ENCODE measurements around the gene FOLH1. TPM values are rescaled to one million over a fixed set of nuclear protein-coding genes. Genes with fewer than 3 reads are reported as not detected.
"Not testable (repeated sequence)": the region's sequence is repeated elsewhere in the genome, so short reads cannot be mapped to it uniquely, and the experiment has no call there.

FOLH1 gene
- total and polyA plus RNA-seq, 2 of the 13 experiments (the other 11 are each of a cell fraction or from before 2014, with no cell fraction given): not detected

GRCh38 chr11:49249363-49249762, 41.0 kb upstream of the FOLH1 start:
- CTCF ChIA-PET (ENCODE audit: low intra/inter-chr PET ratio, low total read pairs); H3K79me2 ChIP-seq (ENCODE audit: insufficient read depth, low read length); H4K20me1 ChIP-seq (ENCODE audit: insufficient read depth, low read length); H2AFZ ChIP-seq (ENCODE audit: low read length); ATAC-seq; H3K36me3 ChIP-seq (replicated peaks in 1 of 2; ENCODE audit: control insufficient read depth in 1 of 2, insufficient read depth in 2 of 2, low read length in 2 of 2); POLR2A ChIA-PET; DNase-seq (ENCODE audit: low spot score); FAIRE-seq; H3K9me3 ChIP-seq (ENCODE audit: low read length); H3K9ac ChIP-seq (ENCODE audit: insufficient read depth, low read depth, low read length); BruUV-seq (replicated peaks); intact Hi-C loops (cut with micrococcal nuclease; ENCODE audit: unreplicated experiment); H3K4me3 ChIP-seq (replicated peaks in 1 of 3; ENCODE audit: insufficient read depth in 1 of 3, low read depth in 2 of 3, low read length in 3 of 3); H3K4me2 ChIP-seq (ENCODE audit: low read depth, low read length); H3K27me3 ChIP-seq (ENCODE audit: control insufficient read depth in 1 of 2, insufficient read depth in 2 of 2, low read length in 2 of 2); in situ Hi-C loops (cut with HindIII; ENCODE audit: extremely low pct_ligation_motif_present, low pct_unique_long_range_greater_than_20kb); H3K27ac ChIP-seq (ENCODE audit: extremely low read length, insufficient read depth, low read length); H3K4me1 ChIP-seq (ENCODE audit: insufficient read depth, low read length): not testable (repeated sequence)
- 31% methylated on average over 3 of the region's 3 CpGs for WGBS (ENCODE audit: low lambda C conversion rate)

GRCh38 chr11:49233685-49234084, 25.3 kb upstream of the FOLH1 start:
- DNase-seq (ENCODE audit: low spot score) (peak; percentile 32), FAIRE-seq (peak; percentile 30), ATAC-seq (peak; percentile 68)
- POLR2A ChIA-PET; BruUV-seq (replicated peaks); H3K9me3 ChIP-seq (ENCODE audit: low read length); H3K79me2 ChIP-seq (ENCODE audit: insufficient read depth, low read length); H3K36me3 ChIP-seq (replicated peaks in 1 of 2; ENCODE audit: control insufficient read depth in 1 of 2, insufficient read depth in 2 of 2, low read length in 2 of 2); in situ Hi-C loops (cut with HindIII; ENCODE audit: extremely low pct_ligation_motif_present, low pct_unique_long_range_greater_than_20kb); H4K20me1 ChIP-seq (ENCODE audit: insufficient read depth, low read length); H2AFZ ChIP-seq (ENCODE audit: low read length); CTCF ChIA-PET (ENCODE audit: low intra/inter-chr PET ratio, low total read pairs); H3K9ac ChIP-seq (ENCODE audit: insufficient read depth, low read depth, low read length); H3K27me3 ChIP-seq (ENCODE audit: control insufficient read depth in 1 of 2, insufficient read depth in 2 of 2, low read length in 2 of 2); H3K27ac ChIP-seq (ENCODE audit: extremely low read length, insufficient read depth, low read length); H3K4me3 ChIP-seq (replicated peaks in 1 of 3; ENCODE audit: insufficient read depth in 1 of 3, low read depth in 2 of 3, low read length in 3 of 3); intact Hi-C loops (cut with micrococcal nuclease; ENCODE audit: unreplicated experiment); TF ChIP-seq GABPA (IDR thresholded peaks at IDR 0.05; ENCODE audit: low read depth, low read length); HNF4G (CRISPR knock-in tag; IDR thresholded peaks at IDR 0.05; ENCODE audit: borderline replicate concordance, low read depth); CREB1 (IDR thresholded peaks at IDR 0.05): not testable (repeated sequence)
- Histone ChIP-seq H3K4me1 (ENCODE audit: insufficient read depth, low read length) (peaks cover 11% of the 10 kb centered on the region; the same call in 1 of the 2 replicates), H3K4me2 (ENCODE audit: low read depth, low read length) (0 out of 2 replicates have a peak overlapping the region, but pooled peaks have one; percentile 2)
- WGBS (ENCODE audit: low lambda C conversion rate): 0% methylated on average over 4 of the region's 4 CpGs
- TF ChIP-seq ATF1 (CRISPR knock-in tag; IDR thresholded peaks at IDR 0.05): peak; percentile 59; the same call in 1 of the 2 replicates
- TF ChIP-seq GABPB1 (CRISPR knock-in tag; IDR thresholded peaks at IDR 0.05): peak; percentile 61
- TF ChIP-seq FOSL2 (CRISPR knock-in tag; IDR thresholded peaks at IDR 0.05): peak; percentile 43; the same call in 1 of the 2 replicates
- peak; percentile 78; the same call in 1 of the 2 replicates for TF ChIP-seq GABPA (CRISPR knock-in tag; IDR thresholded peaks at IDR 0.05; ENCODE audit: low read depth)
- peak; percentile 85 for TF ChIP-seq ZBTB21 (CRISPR knock-in tag; IDR thresholded peaks at IDR 0.05)
- TF ChIP-seq HNF4A (CRISPR knock-in tag; IDR thresholded peaks at IDR 0.05): peak; percentile 31; the same call in 1 of the 2 replicates
- TF ChIP-seq HNF4G (IDR thresholded peaks at IDR 0.05; ENCODE audit: borderline replicate concordance, low read depth, low read length): 0 out of 2 replicates have a peak, but pooled peaks have one; percentile 12
- peak; percentile 72 for TF ChIP-seq CREB1 (CRISPR knock-in tag; IDR thresholded peaks at IDR 0.05)
